Measurements from ENCODE around the gene ZFP36L1.

The ZFP36L1 gene

GRCh38 chr14:68781161-68782021 lies 11.5 kb downstream of the ZFP36L1 start:
- no peak overlapping the region for H3K27ac ChIP-seq
- TF ChIP-seq ZFX (IDR thresholded peaks at IDR 0.05; ENCODE audit: borderline replicate concordance) (no peak), CTCF (IDR thresholded peaks at IDR 0.05) (no peak)

GRCh38 chr14:68780358-68781160 lies 12.3 kb downstream of the ZFP36L1 start:
- no peak for TF ChIP-seq ZFX (IDR thresholded peaks at IDR 0.05; ENCODE audit: borderline replicate concordance)
- TF ChIP-seq CTCF (IDR thresholded peaks at IDR 0.05), result no peak
- H3K27ac ChIP-seq, result no peak overlapping the region

GRCh38 chr14:68779761-68780323 lies 13.0 kb downstream of the ZFP36L1 start:
- TF ChIP-seq CTCF (IDR thresholded peaks at IDR 0.05), result no peak
- no peak for TF ChIP-seq ZFX (IDR thresholded peaks at IDR 0.05; ENCODE audit: borderline replicate concordance)
- H3K27ac ChIP-seq, result no peak overlapping the region

GRCh38 chr14:68777644-68778043 lies 15.2 kb downstream of the ZFP36L1 start:
- TF ChIP-seq CTCF (IDR thresholded peaks at IDR 0.05) (no peak), ZFX (IDR thresholded peaks at IDR 0.05; ENCODE audit: borderline replicate concordance) (no peak)
- H3K27ac ChIP-seq, result no peak overlapping the region

GRCh38 chr14:68775614-68776126 lies 17.2 kb downstream of the ZFP36L1 start:
- H3K27ac ChIP-seq, result peak overlapping the region; percentile 86
- TF ChIP-seq ZFX (IDR thresholded peaks at IDR 0.05; ENCODE audit: borderline replicate concordance) (no peak), CTCF (IDR thresholded peaks at IDR 0.05) (no peak)

- H3K27ac ChIP-seq, result peak overlapping the region; percentile 86
- TF ChIP-seq ZFX (IDR thresholded peaks at IDR 0.05; ENCODE audit: borderline replicate concordance) (no peak), CTCF (IDR thresholded peaks at IDR 0.05) (peak; percentile 20)
Observed at GRCh38 chr14:68774771-68775613, 17.9 kb downstream of the ZFP36L1 start.
